Mammary microvascular endothelial cell (primary cell): Measurements from ENCODE around the gene CLPX. TPM values are rescaled to one million over a fixed set of nuclear protein-coding genes. Genes with fewer than 3 reads are reported as not detected.

Experiments used
- total RNA-seq: library from RNA; depleted of rRNA; stranded (reverse); fragments of >200 nt; gene quantifications from 2 replicates; pipeline ENCODE4 v1.2.3, GENCODE V29; 2015

The CLPX gene
- total RNA-seq = 19.3 and 23.5 TPM in 2 replicates

GRCh38 chr15:65184868-65185717 lies at the start of gene CLPX:
Gene CLPX, minus strand, starts transcription at chr15:65185342. Its CDS starts 189 bp downstream, at chr15:65185153.

GRCh38 chr15:65210770-65211481 lies 25.8 kb upstream of the CLPX start, which contains the start of gene CILP:
Gene CILP, minus strand, starts transcription at chr15:65211473. Its CDS starts 1,718 bp downstream, at chr15:65209755.

DNA sequence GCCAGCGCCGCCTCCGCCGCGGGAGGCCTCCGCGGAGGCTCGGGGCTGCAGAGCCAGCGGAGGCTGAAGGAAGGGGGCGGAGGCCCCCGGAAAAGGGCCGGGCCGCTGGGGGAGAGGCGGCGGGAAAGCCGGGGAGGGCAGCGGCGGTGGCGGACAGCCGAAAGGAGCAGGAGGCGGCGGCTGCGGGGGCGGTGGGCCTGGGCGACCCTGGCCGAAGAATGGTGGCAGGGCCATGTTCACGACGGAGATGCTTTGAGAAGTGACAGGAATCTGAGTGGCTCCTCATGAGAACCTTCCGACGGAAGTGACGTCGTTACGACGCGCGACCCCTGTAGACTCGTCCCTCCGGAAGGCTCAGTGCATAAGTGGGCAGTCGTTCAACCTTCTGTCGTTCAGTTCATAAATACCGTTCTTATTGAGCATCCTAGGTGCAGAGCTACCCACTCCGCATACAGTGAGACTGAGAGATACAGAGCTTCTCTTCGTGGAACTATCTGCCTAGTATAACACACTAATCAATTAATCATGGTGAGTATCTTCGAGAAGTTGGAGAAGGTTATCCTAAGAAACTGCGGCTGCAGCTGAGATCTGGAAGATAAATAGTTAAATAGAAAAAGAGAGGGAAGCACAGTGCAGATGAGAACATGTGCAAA lies 51.5 kb downstream of the CLPX start, which contains the start of gene PDCD7:
TSS of gene PDCD7 (minus strand) at position 261 of the 653 bp plus-strand sequence. CDS start at position 234, 27 bp downstream.

GRCh38 chr15:65115086-65115485 lies 70.1 kb downstream of the CLPX start, which contains the start of gene UBAP1L:
Gene UBAP1L, minus strand, starts transcription at chr15:65115200. Its CDS starts 8,985 bp downstream, at chr15:65106215.

Other genes with a start within 250 kb of the CLPX start
- 78.2 and 81.9 TPM in 2 replicates for gene SPG21, start 195.4 kb downstream of the CLPX start, total RNA-seq
- 25.8 and 34.2 TPM in 2 replicates for gene MTFMT, start 155.7 kb downstream of the CLPX start, total RNA-seq
- not detected in 2 replicates for gene SLC51B, start 140.0 kb downstream of the CLPX start, total RNA-seq
- gene RASL12, start 117.4 kb downstream of the CLPX start, total RNA-seq = not detected in 2 replicates
- gene KBTBD13, start 108.6 kb downstream of the CLPX start, total RNA-seq = not detected in 2 replicates
- gene UBAP1L, start 70.1 kb downstream of the CLPX start, total RNA-seq = 0.20 and 1.3 TPM in 2 replicates
- gene PDCD7, start 51.5 kb downstream of the CLPX start, total RNA-seq = 17.5 and 18.8 TPM in 2 replicates
- gene CILP, start 26.1 kb upstream of the CLPX start, total RNA-seq = not detected in 2 replicates
- gene PARP16, start 101.5 kb upstream of the CLPX start, total RNA-seq = 3.4 and 4.9 TPM in 2 replicates
- gene RNU5A-1, start 110.7 kb upstream of the CLPX start, total RNA-seq = not detected in 2 replicates
- gene RNU5B-1, start 119.3 kb upstream of the CLPX start, total RNA-seq = not detected in 2 replicates
- not detected in 2 replicates for gene IGDCC3, start 192.7 kb upstream of the CLPX start, total RNA-seq
- 0.13 and 0.15 TPM in 2 replicates for gene IGDCC4, start 237.6 kb upstream of the CLPX start, total RNA-seq